ENCODE results near the gene RPL28. TPM values are rescaled to one million over a fixed set of nuclear protein-coding genes. Genes with fewer than 3 reads are reported as not detected.

Gene RPL28
- total and polyA plus RNA-seq, 10 of the 15 experiments (the other 5 are each of a cell fraction or from before 2014, with no cell fraction given), result 260 to 3,542 (median 891) TPM

- TF ChIP-seq, protein P1, sequence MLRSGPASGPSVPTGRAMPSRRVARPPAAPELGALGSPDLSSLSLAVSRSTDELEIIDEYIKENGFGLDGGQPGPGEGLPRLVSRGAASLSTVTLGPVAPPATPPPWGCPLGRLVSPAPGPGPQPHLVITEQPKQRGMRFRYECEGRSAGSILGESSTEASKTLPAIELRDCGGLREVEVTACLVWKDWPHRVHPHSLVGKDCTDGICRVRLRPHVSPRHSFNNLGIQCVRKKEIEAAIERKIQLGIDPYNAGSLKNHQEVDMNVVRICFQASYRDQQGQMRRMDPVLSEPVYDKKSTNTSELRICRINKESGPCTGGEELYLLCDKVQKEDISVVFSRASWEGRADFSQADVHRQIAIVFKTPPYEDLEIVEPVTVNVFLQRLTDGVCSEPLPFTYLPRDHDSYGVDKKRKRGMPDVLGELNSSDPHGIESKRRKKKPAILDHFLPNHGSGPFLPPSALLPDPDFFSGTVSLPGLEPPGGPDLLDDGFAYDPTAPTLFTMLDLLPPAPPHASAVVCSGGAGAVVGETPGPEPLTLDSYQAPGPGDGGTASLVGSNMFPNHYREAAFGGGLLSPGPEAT (IDR thresholded peaks at IDR 0.05; ENCODE audit: low read depth), result no peak
- TF ChIP-seq MEF2B (IDR thresholded peaks at IDR 0.05; ENCODE audit: partially characterized antibody, poor library complexity, severe bottlenecking) (no peak), CREM (IDR thresholded peaks at IDR 0.05; ENCODE audit: low read depth) (no peak), NR2C1 (IDR thresholded peaks at IDR 0.05) (no peak), BCLAF1 (IDR thresholded peaks at IDR 0.05) (no peak), NR2C2 (IDR thresholded peaks at IDR 0.05; ENCODE audit: borderline replicate concordance, control insufficient read depth, insufficient read length, low read depth) (no peak)
Observed at GRCh38 chr19:55366790-55367189, 18.9 kb upstream of the RPL28 start (continued).

- no TSS peak for BruUV-seq (replicated peaks)
- ChIA-PET SMC1A (ENCODE audit: uncharacterized antibody, unreplicated experiment) (no interaction called here), CTCF (no interaction called here), POLR2A (no interaction called here), RAD21 (ENCODE audit: unreplicated experiment) (no interaction called here)
- in situ Hi-C loops (cut with MboI), result no loop called here
- H3K9me3 ChIP-seq (replicated peaks; ENCODE audit: control insufficient read depth, insufficient read depth, low read length), result no peaks in the 10 kb centered on the region
- H3K4me3 ChIP-seq, result no peak overlapping the region
- H3K27me3 ChIP-seq (replicated peaks in 1 of 2; ENCODE audit: control insufficient read depth in 2 of 2, insufficient read depth in 2 of 2, low read length in 1 of 2), result peaks cover 3 to 10% of the 10 kb centered on the region in 2 experiments
- no peaks in the 10 kb centered on the region for H4K20me1 ChIP-seq (ENCODE audit: control insufficient read depth, insufficient read depth)
- no peak for FAIRE-seq
- TF ChIP-seq NFXL1 (IDR thresholded peaks at IDR 0.05; ENCODE audit: borderline replicate concordance), result no peak
- TF ChIP-seq WRNIP1 (IDR thresholded peaks at IDR 0.05; ENCODE audit: borderline replicate concordance, low read depth, low read length), result no peak
- no peak for TF ChIP-seq SIX5 (IDR thresholded peaks at IDR 0.05; ENCODE audit: low read depth, low read length, severe bottlenecking)
- no peak for TF ChIP-seq STAT1 (conservative IDR thresholded peaks at IDR 0.05)
- TF ChIP-seq, protein P2, sequence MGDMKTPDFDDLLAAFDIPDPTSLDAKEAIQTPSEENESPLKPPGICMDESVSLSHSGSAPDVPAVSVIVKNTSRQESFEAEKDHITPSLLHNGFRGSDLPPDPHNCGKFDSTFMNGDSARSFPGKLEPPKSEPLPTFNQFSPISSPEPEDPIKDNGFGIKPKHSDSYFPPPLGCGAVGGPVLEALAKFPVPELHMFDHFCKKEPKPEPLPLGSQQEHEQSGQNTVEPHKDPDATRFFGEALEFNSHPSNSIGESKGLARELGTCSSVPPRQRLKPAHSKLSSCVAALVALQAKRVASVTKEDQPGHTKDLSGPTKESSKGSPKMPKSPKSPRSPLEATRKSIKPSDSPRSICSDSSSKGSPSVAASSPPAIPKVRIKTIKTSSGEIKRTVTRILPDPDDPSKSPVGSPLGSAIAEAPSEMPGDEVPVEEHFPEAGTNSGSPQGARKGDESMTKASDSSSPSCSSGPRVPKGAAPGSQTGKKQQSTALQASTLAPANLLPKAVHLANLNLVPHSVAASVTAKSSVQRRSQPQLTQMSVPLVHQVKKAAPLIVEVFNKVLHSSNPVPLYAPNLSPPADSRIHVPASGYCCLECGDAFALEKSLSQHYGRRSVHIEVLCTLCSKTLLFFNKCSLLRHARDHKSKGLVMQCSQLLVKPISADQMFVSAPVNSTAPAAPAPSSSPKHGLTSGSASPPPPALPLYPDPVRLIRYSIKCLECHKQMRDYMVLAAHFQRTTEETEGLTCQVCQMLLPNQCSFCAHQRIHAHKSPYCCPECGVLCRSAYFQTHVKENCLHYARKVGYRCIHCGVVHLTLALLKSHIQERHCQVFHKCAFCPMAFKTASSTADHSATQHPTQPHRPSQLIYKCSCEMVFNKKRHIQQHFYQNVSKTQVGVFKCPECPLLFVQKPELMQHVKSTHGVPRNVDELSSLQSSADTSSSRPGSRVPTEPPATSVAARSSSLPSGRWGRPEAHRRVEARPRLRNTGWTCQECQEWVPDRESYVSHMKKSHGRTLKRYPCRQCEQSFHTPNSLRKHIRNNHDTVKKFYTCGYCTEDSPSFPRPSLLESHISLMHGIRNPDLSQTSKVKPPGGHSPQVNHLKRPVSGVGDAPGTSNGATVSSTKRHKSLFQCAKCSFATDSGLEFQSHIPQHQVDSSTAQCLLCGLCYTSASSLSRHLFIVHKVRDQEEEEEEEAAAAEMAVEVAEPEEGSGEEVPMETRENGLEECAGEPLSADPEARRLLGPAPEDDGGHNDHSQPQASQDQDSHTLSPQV (IDR thresholded peaks at IDR 0.05), result no peak
- H3K27ac ChIP-seq (ENCODE audit: control insufficient read depth, insufficient read depth), result no peak overlapping the region
- H3K79me2 ChIP-seq (ENCODE audit: control insufficient read depth, insufficient read depth, low read length), result no peaks in the 10 kb centered on the region
- no peak for DNase-seq (ENCODE audit: low read depth, low spot score)
- H3K36me3 ChIP-seq (ENCODE audit: control insufficient read depth in 2 of 2, insufficient read depth in 2 of 2, low read length in 1 of 2), result no peaks in the 10 kb centered on the region
- no peak overlapping the region for H3K9ac ChIP-seq (ENCODE audit: control insufficient read depth, insufficient read depth, low read length)
- no peak overlapping the region for H3K4me2 ChIP-seq (ENCODE audit: control insufficient read depth, insufficient read depth)
- no peaks in the 10 kb centered on the region for H3K4me1 ChIP-seq (ENCODE audit: control insufficient read depth, insufficient read depth, low read length)
- ATAC-seq, result no peak
- WGBS (ENCODE audit: insufficient coverage, insufficient replicate concordance, low lambda C conversion rate, missing lambda C conversion rate), result 52% methylated on average over 15 of the region's 16 CpGs
- intact Hi-C loops (cut with micrococcal nuclease; ENCODE audit: unreplicated experiment), result no loop called here
- H2AFZ ChIP-seq (ENCODE audit: control insufficient read depth, low read depth, low read length), result no peak overlapping the region
Observed at GRCh38 chr19:55368106-55368505, 17.6 kb upstream of the RPL28 start.
